HEK293 (cell line): ENCODE measurements around the gene FBXO28.

Experiments used
- CTCF ChIP-seq: fragments of 450-650 bp; formaldehyde crosslinking; IDR thresholded peaks from 2 replicates; pipeline ENCODE4 v1.5.1; 2016; ENCODE audit warnings: missing biosample characterization, missing genetic modification characterization
- KLF16 ChIP-seq: fragments of 450-650 bp; formaldehyde crosslinking; IDR thresholded peaks from 2 replicates; pipeline ENCODE4 v1.5.1; 2017; ENCODE audit warnings: missing biosample characterization, missing genetic modification characterization
- YY1 ChIP-seq: fragments of 450-650 bp; formaldehyde crosslinking; IDR thresholded peaks from 2 replicates; pipeline ENCODE4 v1.5.1; 2018; ENCODE audit warnings: missing biosample characterization, missing genetic modification characterization
- ZFP37 ChIP-seq: fragments of 450-650 bp; formaldehyde crosslinking; IDR thresholded peaks from 2 replicates; pipeline ENCODE4 v1.5.1; 2016; ENCODE audit warnings: missing biosample characterization, missing genetic modification characterization

- TF ChIP-seq YY1 (tag by site-specific recombination) = no peak
- TF ChIP-seq KLF16 (tag by site-specific recombination) = no peak
- no peak for TF ChIP-seq CTCF (tag by site-specific recombination)
- no peak for TF ChIP-seq ZFP37 (tag by site-specific recombination)
These were observed 24.3 kb upstream of the FBXO28 start for GRCh38 chr1:224089583-224089982.
